ENCODE results near the gene MACROD2.

GRCh38 chr20:15195378-15195777 lies 1200.1 kb downstream of the MACROD2 start:
- TF ChIP-seq CTCF (IDR thresholded peaks at IDR 0.05) (no peak), POLR2AphosphoS5 (IDR thresholded peaks at IDR 0.05) (no peak)

Measured in suprapubic skin (tissue), 3 donors.